ENCODE data around the gene RASAL2. TPM values are rescaled to one million over a fixed set of nuclear protein-coding genes. Genes with fewer than 3 reads are reported as not detected.

RASAL2 gene
- total RNA-seq, 1 experiment from 2014 or later = 31.6 TPM

DNA sequence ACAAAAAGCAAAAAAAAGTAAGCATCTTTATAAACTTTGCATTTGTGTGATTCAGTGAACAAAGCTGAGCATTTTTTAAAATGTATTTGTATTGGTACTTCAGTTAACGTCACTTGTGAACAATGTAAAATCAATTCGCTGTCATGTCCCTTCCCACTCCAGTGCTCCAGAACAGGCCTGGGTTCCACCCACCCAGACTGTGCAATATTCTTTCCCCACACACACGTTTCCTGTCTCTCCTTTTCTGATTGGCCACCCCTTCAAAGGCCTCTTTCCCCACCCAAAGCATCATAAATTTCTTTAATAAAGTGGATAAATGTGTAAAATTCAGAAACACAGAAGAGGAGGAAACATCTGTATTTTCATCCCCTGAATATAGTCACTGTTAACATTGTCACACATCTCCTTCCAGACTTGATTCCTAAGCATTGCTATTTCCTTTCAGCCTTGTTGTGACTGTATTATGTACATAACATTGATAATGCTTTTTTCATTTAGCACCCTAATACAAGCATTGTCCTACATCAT, 390.9 kb downstream of the RASAL2 start:
- ATAC-seq = no peak
- ChIA-PET CTCF (no interaction called here), POLR2A (no interaction called here)
- BruUV-seq (replicated peaks) = no TSS peak
- no peak overlapping the region for H3K4me3 ChIP-seq (ENCODE audit: low read depth in 2 of 2, low read length in 2 of 2)
- H3K27ac ChIP-seq (ENCODE audit: low read length) = no peak overlapping the region
- no peak for DNase-seq (ENCODE audit: low read depth, low spot score)
- TF ChIP-seq POLR2AphosphoS5 (IDR thresholded peaks at IDR 0.05; ENCODE audit: low read depth, low read length) (no peak), TCF7L2 (IDR thresholded peaks at IDR 0.05; ENCODE audit: low read depth, low read length) (no peak), SIN3A (IDR thresholded peaks at IDR 0.05; ENCODE audit: borderline replicate concordance, insufficient read depth, low read depth, low read length) (no peak)
- TF ChIP-seq, protein P1, sequence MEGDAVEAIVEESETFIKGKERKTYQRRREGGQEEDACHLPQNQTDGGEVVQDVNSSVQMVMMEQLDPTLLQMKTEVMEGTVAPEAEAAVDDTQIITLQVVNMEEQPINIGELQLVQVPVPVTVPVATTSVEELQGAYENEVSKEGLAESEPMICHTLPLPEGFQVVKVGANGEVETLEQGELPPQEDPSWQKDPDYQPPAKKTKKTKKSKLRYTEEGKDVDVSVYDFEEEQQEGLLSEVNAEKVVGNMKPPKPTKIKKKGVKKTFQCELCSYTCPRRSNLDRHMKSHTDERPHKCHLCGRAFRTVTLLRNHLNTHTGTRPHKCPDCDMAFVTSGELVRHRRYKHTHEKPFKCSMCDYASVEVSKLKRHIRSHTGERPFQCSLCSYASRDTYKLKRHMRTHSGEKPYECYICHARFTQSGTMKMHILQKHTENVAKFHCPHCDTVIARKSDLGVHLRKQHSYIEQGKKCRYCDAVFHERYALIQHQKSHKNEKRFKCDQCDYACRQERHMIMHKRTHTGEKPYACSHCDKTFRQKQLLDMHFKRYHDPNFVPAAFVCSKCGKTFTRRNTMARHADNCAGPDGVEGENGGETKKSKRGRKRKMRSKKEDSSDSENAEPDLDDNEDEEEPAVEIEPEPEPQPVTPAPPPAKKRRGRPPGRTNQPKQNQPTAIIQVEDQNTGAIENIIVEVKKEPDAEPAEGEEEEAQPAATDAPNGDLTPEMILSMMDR (IDR thresholded peaks at IDR 0.05) = no peak
- TF ChIP-seq, protein P2, sequence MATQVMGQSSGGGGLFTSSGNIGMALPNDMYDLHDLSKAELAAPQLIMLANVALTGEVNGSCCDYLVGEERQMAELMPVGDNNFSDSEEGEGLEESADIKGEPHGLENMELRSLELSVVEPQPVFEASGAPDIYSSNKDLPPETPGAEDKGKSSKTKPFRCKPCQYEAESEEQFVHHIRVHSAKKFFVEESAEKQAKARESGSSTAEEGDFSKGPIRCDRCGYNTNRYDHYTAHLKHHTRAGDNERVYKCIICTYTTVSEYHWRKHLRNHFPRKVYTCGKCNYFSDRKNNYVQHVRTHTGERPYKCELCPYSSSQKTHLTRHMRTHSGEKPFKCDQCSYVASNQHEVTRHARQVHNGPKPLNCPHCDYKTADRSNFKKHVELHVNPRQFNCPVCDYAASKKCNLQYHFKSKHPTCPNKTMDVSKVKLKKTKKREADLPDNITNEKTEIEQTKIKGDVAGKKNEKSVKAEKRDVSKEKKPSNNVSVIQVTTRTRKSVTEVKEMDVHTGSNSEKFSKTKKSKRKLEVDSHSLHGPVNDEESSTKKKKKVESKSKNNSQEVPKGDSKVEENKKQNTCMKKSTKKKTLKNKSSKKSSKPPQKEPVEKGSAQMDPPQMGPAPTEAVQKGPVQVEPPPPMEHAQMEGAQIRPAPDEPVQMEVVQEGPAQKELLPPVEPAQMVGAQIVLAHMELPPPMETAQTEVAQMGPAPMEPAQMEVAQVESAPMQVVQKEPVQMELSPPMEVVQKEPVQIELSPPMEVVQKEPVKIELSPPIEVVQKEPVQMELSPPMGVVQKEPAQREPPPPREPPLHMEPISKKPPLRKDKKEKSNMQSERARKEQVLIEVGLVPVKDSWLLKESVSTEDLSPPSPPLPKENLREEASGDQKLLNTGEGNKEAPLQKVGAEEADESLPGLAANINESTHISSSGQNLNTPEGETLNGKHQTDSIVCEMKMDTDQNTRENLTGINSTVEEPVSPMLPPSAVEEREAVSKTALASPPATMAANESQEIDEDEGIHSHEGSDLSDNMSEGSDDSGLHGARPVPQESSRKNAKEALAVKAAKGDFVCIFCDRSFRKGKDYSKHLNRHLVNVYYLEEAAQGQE (IDR thresholded peaks at IDR 0.05; ENCODE audit: insufficient read depth in 1 of 2, low read depth in 2 of 2, low read length in 1 of 2) = no peak
- H3K9me3 ChIP-seq (ENCODE audit: control insufficient read depth, insufficient read depth, low read depth, low read length) = no peaks in the 10 kb centered on the region
- intact Hi-C loops (cut with micrococcal nuclease; ENCODE audit: unreplicated experiment) = no loop called here
- in situ Hi-C loops (cut with HindIII; ENCODE audit: low pct_unique_long_range_greater_than_20kb, low sequenced_read_pairs) = no loop called here
- H3K4me1 ChIP-seq (ENCODE audit: control insufficient read depth, insufficient read depth, low read length) = no peaks in the 10 kb centered on the region
- H3K27me3 ChIP-seq (ENCODE audit: control insufficient read depth, insufficient read depth, low read length) = no peaks in the 10 kb centered on the region
- no peaks in the 10 kb centered on the region for H3K36me3 ChIP-seq (ENCODE audit: control insufficient read depth, insufficient read depth, low read length)

DNA sequence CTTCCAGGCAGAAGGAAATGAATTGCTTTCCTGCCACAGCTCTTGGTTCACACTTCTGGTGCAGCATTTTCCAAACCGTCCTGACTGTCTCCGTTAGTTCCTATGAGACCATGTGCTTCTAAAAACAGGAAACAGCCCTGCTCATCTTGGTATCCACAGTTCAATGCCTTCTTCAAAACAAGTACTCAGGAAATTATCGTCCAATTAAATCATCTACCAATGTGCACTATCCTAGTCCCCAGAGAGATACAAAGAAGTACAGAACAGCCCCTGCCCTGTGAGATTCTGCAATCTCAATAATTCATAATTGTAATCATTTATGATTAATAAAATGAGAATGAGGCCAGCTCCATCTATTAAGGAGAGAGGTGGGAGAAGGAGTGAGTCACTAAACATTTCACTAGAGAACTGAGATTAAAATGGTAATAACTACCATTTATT, 391.7 kb downstream of the RASAL2 start:
- TF ChIP-seq, protein P1 (IDR thresholded peaks at IDR 0.05) = no peak
- no peak for TF ChIP-seq SIN3A (IDR thresholded peaks at IDR 0.05; ENCODE audit: borderline replicate concordance, insufficient read depth, low read depth, low read length)
- TF ChIP-seq TCF7L2 (IDR thresholded peaks at IDR 0.05; ENCODE audit: low read depth, low read length) = no peak
- TF ChIP-seq POLR2AphosphoS5 (IDR thresholded peaks at IDR 0.05; ENCODE audit: low read depth, low read length) = no peak
- TF ChIP-seq, protein P2 (IDR thresholded peaks at IDR 0.05; ENCODE audit: insufficient read depth in 1 of 2, low read depth in 2 of 2, low read length in 1 of 2) = no peak
- in situ Hi-C loops (cut with HindIII; ENCODE audit: low pct_unique_long_range_greater_than_20kb, low sequenced_read_pairs) (no loop called here), intact Hi-C loops (cut with micrococcal nuclease; ENCODE audit: unreplicated experiment) (no loop called here)
- H3K36me3 ChIP-seq (ENCODE audit: control insufficient read depth, insufficient read depth, low read length) = no peaks in the 10 kb centered on the region
- CTCF ChIA-PET = no interaction called here
- H3K4me1 ChIP-seq (ENCODE audit: control insufficient read depth, insufficient read depth, low read length) = no peaks in the 10 kb centered on the region
- ATAC-seq (no peak), DNase-seq (ENCODE audit: low read depth, low spot score) (no peak)
- POLR2A ChIA-PET = no interaction called here
- no peaks in the 10 kb centered on the region for H3K27me3 ChIP-seq (ENCODE audit: control insufficient read depth, insufficient read depth, low read length)
- no peak overlapping the region for H3K27ac ChIP-seq (ENCODE audit: low read length)
- no TSS peak for BruUV-seq (replicated peaks)
- H3K9me3 ChIP-seq (ENCODE audit: control insufficient read depth, insufficient read depth, low read depth, low read length) = no peaks in the 10 kb centered on the region
- no peak overlapping the region for H3K4me3 ChIP-seq (ENCODE audit: low read depth in 2 of 2, low read length in 2 of 2)
